ENCODE results near the gene TAMM41.
A peak's percentile ranks its signal among the peaks of the same experiment; 100 is the strongest.
"Not testable (repeated sequence)": the region's sequence is repeated elsewhere in the genome, so short reads cannot be mapped to it uniquely, and the experiment has no call there.

TAMM41 gene

GRCh38 chr3:11846281-11847266, at the start of gene TAMM41:
TAMM41 (minus strand) TSS chr3:11846885; CDS start chr3:11846636, 249 bp downstream.
- DNase-seq, result peak; percentile 91

GRCh38 chr3:11878837-11879236, 32.2 kb upstream of the TAMM41 start:
- no peak for DNase-seq

- DNase-seq, result not testable (repeated sequence)
These were observed 28.0 kb upstream of the TAMM41 start for GRCh38 chr3:11874707-11875106.

GRCh38 chr3:11863739-11864138, 17.1 kb upstream of the TAMM41 start:
- not testable (repeated sequence) for DNase-seq

GRCh38 chr3:11862584-11862983, 15.9 kb upstream of the TAMM41 start:
- not testable (repeated sequence) for DNase-seq

- DNase-seq, result not testable (repeated sequence)
These were observed 15.5 kb upstream of the TAMM41 start for GRCh38 chr3:11862145-11862544.

GRCh38 chr3:11860213-11860612, 13.5 kb upstream of the TAMM41 start:
- DNase-seq, result not testable (repeated sequence)

- no peak for DNase-seq
These were observed 6.8 kb upstream of the TAMM41 start for GRCh38 chr3:11853450-11853849.

GRCh38 chr3:11850003-11850402, 3.3 kb upstream of the TAMM41 start:
- DNase-seq, result no peak

GRCh38 chr3:11847607-11848006, 922 bp upstream of the TAMM41 start:
- no peak for DNase-seq

- no peak for DNase-seq
These were observed 1.0 kb downstream of the TAMM41 start for GRCh38 chr3:11845651-11846050.

- DNase-seq, result no peak
These were observed 1.8 kb downstream of the TAMM41 start for GRCh38 chr3:11844891-11845290.

GRCh38 chr3:11835028-11835639, 11.6 kb downstream of the TAMM41 start:
- DNase-seq, result no peak

GRCh38 chr3:11832981-11833905, 13.4 kb downstream of the TAMM41 start:
- no peak for DNase-seq

GRCh38 chr3:11829416-11829815, 17.3 kb downstream of the TAMM41 start:
- no peak for DNase-seq

GRCh38 chr3:11826628-11827265, 19.9 kb downstream of the TAMM41 start:
- no peak for DNase-seq

GRCh38 chr3:11825301-11825700, 21.4 kb downstream of the TAMM41 start:
- no peak for DNase-seq

- DNase-seq, result no peak
These were observed 26.1 kb downstream of the TAMM41 start for GRCh38 chr3:11820531-11821041.

GRCh38 chr3:11819146-11819689, 27.5 kb downstream of the TAMM41 start:
- no peak for DNase-seq

- DNase-seq, result no peak
These were observed 28.7 kb downstream of the TAMM41 start for GRCh38 chr3:11818033-11818432.

- no peak for DNase-seq
These were observed 31.6 kb downstream of the TAMM41 start for GRCh38 chr3:11815111-11815510.

- no peak for DNase-seq
These were observed 32.0 kb downstream of the TAMM41 start for GRCh38 chr3:11814663-11815062.

Data from NCI-H1092 (cell line).